HepG2 (cell line): ENCODE measurements around the gene NKX6-1. TPM values are rescaled to one million over a fixed set of nuclear protein-coding genes. Genes with fewer than 3 reads are reported as not detected.

Experiments used
- ATAC-seq: fragments of 200-7000 bp; cut with Tn5 transposase; 3 replicates; pipeline ENCODE4 v1.9.1; 2020; ENCODE audit warnings: mild to moderate bottlenecking, moderate library complexity
- BruUV-seq: library from RNA; stranded (reverse); fragments of 400-500 nt; replicated peaks from 2 replicates; lab custom pipeline; 2021; lab: Mats Ljungman, UMichigan
- CTCF ChIA-PET: fragments of 300-600 bp; formaldehyde crosslinking; extraction: SDS; loops from one replicate; lab custom pipeline; 2021; ENCODE audit warnings: low total read pairs, inconsistent platforms, low intra/inter-chr PET ratio; lab: Yijun Ruan, JAX
- POLR2A ChIA-PET: fragments of 350-600 bp; sonication (Branson Sonifier 250); formaldehyde crosslinking; loops from one replicate; lab custom pipeline; 2020; ENCODE audit warnings: antibody characterized with exemption, inconsistent platforms; lab: Yijun Ruan, JAX
- DNase-seq: peaks from one replicate; pipeline ENCODE4 v3.0.0-alpha.2; 2015; ENCODE audit warnings: low spot score
- FAIRE-seq: peaks from 3 replicates; lab custom pipeline; 2011; peaks lifted over from hg19 to GRCh38; lab: Jason Lieb, UNC
- H2AFZ ChIP-seq: one replicate; pipeline ENCODE4 v1.6.1; 2011; ENCODE audit warnings: low read length, inconsistent platforms
- H3K27ac ChIP-seq: fragments of 300-600 bp; 3 replicates; pipeline ENCODE4 v1.8.0; 2011; ENCODE audit warnings: mixed run types, mild to moderate bottlenecking, mixed read lengths, low read length, inconsistent platforms; ENCODE audit not compliant: insufficient read depth; ENCODE audit errors: extremely low read length
- H3K27me3 ChIP-seq, 2 experiments: fragments of 200-600 bp in 1 of 2; 2 replicates in 1 of 2; 3 replicates in 1 of 2; pipeline versions ENCODE4 v1.6.0 to v1.8.0; 2011; ENCODE audit warnings: low read length in 2 of 2, mild to moderate bottlenecking in 2 of 2, moderate library complexity in 2 of 2, inconsistent platforms in 1 of 2; ENCODE audit not compliant: insufficient read depth in 2 of 2, control insufficient read depth in 1 of 2
- H3K36me3 ChIP-seq, 2 experiments: fragments of 200-600 bp in 1 of 2; replicated peaks in 1 of 2; 2 replicates in 1 of 2; 3 replicates in 1 of 2; pipeline versions ENCODE4 v1.5.1 to v1.8.0; 2011; ENCODE audit warnings: low read length in 2 of 2, inconsistent platforms in 1 of 2; ENCODE audit not compliant: insufficient read depth in 2 of 2, control insufficient read depth in 1 of 2
- H3K4me1 ChIP-seq: 2 replicates; pipeline ENCODE4 v1.5.1; 2012; ENCODE audit warnings: low read length, inconsistent platforms; ENCODE audit not compliant: insufficient read depth
- H3K4me2 ChIP-seq: 2 replicates; pipeline ENCODE4 v1.6.0; 2011; ENCODE audit warnings: low read depth, low read length, inconsistent platforms
- H3K4me3 ChIP-seq, 3 experiments: fragments of 200-600 bp in 1 of 3; sonication (generic), shearing (Covaris generic) in 1 of 3; replicated peaks in 1 of 3; 2 replicates each; pipeline ENCODE4 v1.5.1; 2011 to 2016; ENCODE audit warnings: low read length in 3 of 3, inconsistent platforms in 2 of 3, low read depth in 2 of 3, mild to moderate bottlenecking in 2 of 3, control low read depth in 1 of 3, mixed read lengths in 1 of 3; ENCODE audit not compliant: insufficient read depth in 1 of 3
- H3K79me2 ChIP-seq: one replicate; pipeline ENCODE4 v1.6.1; 2011; ENCODE audit warnings: low read length, inconsistent platforms; ENCODE audit not compliant: insufficient read depth
- H3K9ac ChIP-seq: 2 replicates; pipeline ENCODE4 v1.6.0; 2011; ENCODE audit warnings: mild to moderate bottlenecking, low read depth, low read length, inconsistent platforms; ENCODE audit not compliant: insufficient read depth
- H3K9me3 ChIP-seq: 2 replicates; pipeline ENCODE4 v1.5.1; 2012; ENCODE audit warnings: mild to moderate bottlenecking, low read length
- H4K20me1 ChIP-seq: 2 replicates; pipeline ENCODE4 v1.6.0; 2011; ENCODE audit warnings: inconsistent platforms, mild to moderate bottlenecking, low read length, moderate library complexity; ENCODE audit not compliant: insufficient read depth
- EZH2 ChIP-seq: conservative IDR thresholded peaks from 2 replicates; pipeline ENCODE4 v1.6.1; 2012; ENCODE audit warnings: mild to moderate bottlenecking, low read depth, low read length, moderate library complexity
- PCBP2 ChIP-seq: fragments of 200-400 bp; formaldehyde crosslinking; optimal IDR thresholded peaks from 2 replicates; pipeline ENCODE3; 2018; ENCODE audit warnings: low read length, low read depth; ENCODE audit not compliant: poor library complexity, severe bottlenecking
- YEATS4 ChIP-seq: sonication (generic); formaldehyde crosslinking; IDR thresholded peaks from 2 replicates; pipeline ENCODE4 v1.4.0; 2020; ENCODE audit warnings: missing genetic modification reagents, borderline replicate concordance
- ZNF570 ChIP-seq: sonication (generic); formaldehyde crosslinking; IDR thresholded peaks from 2 replicates; pipeline ENCODE4 v1.4.0; 2020; ENCODE audit warnings: mild to moderate bottlenecking, missing genetic modification reagents, borderline replicate concordance
- ZNF737 ChIP-seq: sonication (generic); formaldehyde crosslinking; IDR thresholded peaks from 2 replicates; pipeline ENCODE4 v1.5.0; 2020; ENCODE audit warnings: missing genetic modification reagents, mild to moderate bottlenecking, borderline replicate concordance
- WGBS: methylation state at CpG from one replicate; pipeline ENCODE4 v1.1.6; 2017; ENCODE audit warnings: low lambda C conversion rate; 5-methylcytosine and 5-hydroxymethylcytosine counted together
- in situ Hi-C: cut with HindIII; loops from 2 replicates; pipeline ENCODE4 v1.10.0; 2017; ENCODE audit warnings: low pct_unique_long_range_greater_than_20kb; ENCODE audit not compliant: extremely low pct_ligation_motif_present
- intact Hi-C: fragments of 100-400 bp; cut with micrococcal nuclease; formaldehyde crosslinking; loops from one replicate; pipeline ENCODE4 v1.10.0; 2022; ENCODE audit not compliant: unreplicated experiment
- polyA plus RNA-seq, 8 experiments: library from polyadenylated mRNA; depleted of rRNA in 3 of 8; stranded (reverse) in 7 of 8; unstranded in 1 of 8; fragments of >200 nt; fragmentation: Illumina TruSeq in 4 of 8; extraction: Trizol in 4 of 8; gene quantifications; 2 replicates each; pipeline versions ENCODE4 v1.2.1 to v1.2.3, GENCODE V29; 2011 to 2016; ENCODE audit warnings: low read depth in 4 of 8, missing spikeins in 1 of 8, mixed read lengths in 1 of 8; ENCODE audit not compliant: insufficient read depth in 1 of 8
- total RNA-seq, 5 experiments: library from RNA; depleted of rRNA; stranded (reverse); fragments of >200 nt; fragmentation: Illumina TruSeq; extraction: Trizol; gene quantifications; 2 replicates each; pipeline ENCODE4 v1.2.3, GENCODE V29; 2016; ENCODE audit warnings: low read depth in 1 of 5
- TF ChIP-seq, protein P1 (sequence below): sonication (generic); formaldehyde crosslinking; IDR thresholded peaks from 2 replicates; pipeline ENCODE4 v1.8.0; 2022; ENCODE audit warnings: missing genetic modification reagents, low read depth, mild to moderate bottlenecking, borderline replicate concordance
- TF ChIP-seq, protein P2 (sequence below): sonication (generic); formaldehyde crosslinking; IDR thresholded peaks from 2 replicates; pipeline ENCODE4 v1.8.1; 2023; ENCODE audit warnings: mild to moderate bottlenecking, moderate library complexity, missing genetic modification reagents
- TF ChIP-seq, protein P3 (sequence below): sonication (generic); formaldehyde crosslinking; IDR thresholded peaks from 2 replicates; pipeline ENCODE4 v1.4.0; 2020; ENCODE audit warnings: missing genetic modification reagents

NKX6-1 gene
- total and polyA plus RNA-seq, 2 of the 13 experiments (the other 11 are each of a cell fraction or from before 2014, with no cell fraction given): not detected

DNA sequence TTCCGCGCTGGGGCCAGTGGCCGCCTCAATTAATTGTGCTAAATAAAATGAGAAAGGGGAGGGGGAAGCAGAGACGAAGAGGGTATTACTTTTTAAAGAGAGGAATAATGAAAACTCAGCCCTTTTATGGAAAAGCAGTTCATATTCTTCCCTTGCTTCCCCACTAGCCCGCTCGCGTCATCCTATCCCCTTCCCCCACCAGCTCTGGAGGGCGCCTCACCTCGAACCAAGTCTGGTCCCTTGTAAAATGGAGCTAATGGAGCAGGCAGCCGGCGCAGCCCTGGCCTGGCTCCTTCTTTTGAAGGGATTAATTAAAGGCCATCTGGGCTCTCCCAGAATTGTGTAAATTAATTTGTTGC is 511 bp upstream of the NKX6-1 start (continued):
- TF ChIP-seq PCBP2 (no peak), ZNF570 (CRISPR knock-in tag) (no peak), YEATS4 (CRISPR knock-in tag) (no peak)
- TF ChIP-seq, protein P1, sequence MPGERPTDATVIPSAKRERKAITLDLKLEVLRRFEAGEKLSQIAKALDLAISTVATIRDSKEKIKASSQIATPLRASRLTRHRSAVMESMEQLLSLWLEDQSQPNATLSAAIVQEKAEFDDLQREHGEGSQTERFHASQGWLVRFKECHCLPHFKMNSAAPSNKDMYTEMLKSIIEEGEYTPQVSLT (CRISPR knock-in tag): no peak

DNA sequence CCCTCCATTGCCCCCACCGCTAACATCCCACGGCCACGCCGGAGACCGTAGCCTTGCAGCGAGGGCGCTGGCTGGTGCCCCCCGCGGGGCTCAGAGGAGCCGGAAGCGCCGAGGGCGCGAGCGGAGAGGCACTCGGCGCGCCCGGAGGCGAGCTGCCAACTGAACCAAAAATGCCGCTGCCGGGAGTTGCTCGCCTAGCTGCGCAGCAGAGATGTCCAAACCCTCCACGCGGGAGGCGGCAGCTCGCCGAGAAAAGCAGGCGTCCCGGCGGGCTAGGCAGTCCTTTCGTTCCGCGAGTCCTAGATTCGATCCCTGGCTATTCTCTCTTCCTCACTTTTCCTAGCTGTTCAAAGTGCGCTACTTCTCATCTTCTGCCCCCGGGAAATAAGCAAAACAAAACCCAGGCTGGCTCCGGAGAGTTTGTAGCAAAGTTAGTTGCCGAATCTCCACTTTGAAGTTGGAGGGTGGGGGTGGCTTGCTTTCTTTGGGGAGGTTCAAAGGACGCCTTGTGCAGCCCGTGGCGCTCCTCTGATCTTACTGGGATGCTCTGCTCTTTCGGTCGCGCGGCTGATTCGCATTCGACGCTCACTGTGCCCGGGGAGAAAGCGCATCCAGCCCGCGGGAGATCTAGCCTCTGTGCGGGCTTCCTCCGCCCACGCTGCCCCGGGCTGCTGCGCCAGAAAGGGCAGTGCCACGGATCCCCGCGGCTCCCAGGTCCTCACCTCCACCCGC is 723 bp downstream of the NKX6-1 start:
- H3K9ac ChIP-seq: no peak overlapping the region
- ChIA-PET POLR2A (no interaction called here), CTCF (no interaction called here)
- WGBS: 1% methylated on average over 22 of the region's 63 CpGs
- peak overlapping the region; percentile 25 for H3K4me2 ChIP-seq
- H3K36me3 ChIP-seq: no peaks in the 10 kb centered on the region
- FAIRE-seq: no peak
- no peaks in the 10 kb centered on the region for H3K9me3 ChIP-seq
- 0 out of 2 replicates have a peak, but pooled peaks cover 9% of the 10 kb centered on the region for H3K4me1 ChIP-seq
- TF ChIP-seq, protein P2, sequence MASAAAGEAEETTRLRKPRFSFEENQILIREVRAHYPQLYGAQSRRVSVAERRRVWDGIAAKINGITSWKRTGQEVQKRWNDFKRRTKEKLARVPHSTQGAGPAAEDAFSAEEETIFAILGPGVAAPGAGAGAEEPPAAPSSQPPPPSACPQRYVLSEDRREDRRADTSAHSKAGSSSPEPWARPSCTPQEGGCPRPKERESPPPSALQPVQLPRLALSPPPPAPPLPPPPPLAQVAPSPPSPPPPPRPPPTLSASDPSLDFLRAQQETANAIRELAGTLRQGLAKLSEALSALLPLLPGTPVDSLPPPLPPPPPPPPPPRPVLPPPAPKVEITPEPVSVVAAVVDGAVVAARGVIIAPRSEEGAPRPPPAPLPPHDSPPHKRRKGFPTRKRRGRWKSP: 0 out of 2 replicates have a peak, but pooled peaks have one; percentile 26
- TF ChIP-seq, protein P3, sequence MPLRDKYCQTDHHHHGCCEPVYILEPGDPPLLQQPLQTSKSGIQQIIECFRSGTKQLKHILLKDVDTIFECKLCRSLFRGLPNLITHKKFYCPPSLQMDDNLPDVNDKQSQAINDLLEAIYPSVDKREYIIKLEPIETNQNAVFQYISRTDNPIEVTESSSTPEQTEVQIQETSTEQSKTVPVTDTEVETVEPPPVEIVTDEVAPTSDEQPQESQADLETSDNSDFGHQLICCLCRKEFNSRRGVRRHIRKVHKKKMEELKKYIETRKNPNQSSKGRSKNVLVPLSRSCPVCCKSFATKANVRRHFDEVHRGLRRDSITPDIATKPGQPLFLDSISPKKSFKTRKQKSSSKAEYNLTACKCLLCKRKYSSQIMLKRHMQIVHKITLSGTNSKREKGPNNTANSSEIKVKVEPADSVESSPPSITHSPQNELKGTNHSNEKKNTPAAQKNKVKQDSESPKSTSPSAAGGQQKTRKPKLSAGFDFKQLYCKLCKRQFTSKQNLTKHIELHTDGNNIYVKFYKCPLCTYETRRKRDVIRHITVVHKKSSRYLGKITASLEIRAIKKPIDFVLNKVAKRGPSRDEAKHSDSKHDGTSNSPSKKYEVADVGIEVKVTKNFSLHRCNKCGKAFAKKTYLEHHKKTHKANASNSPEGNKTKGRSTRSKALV (CRISPR knock-in tag): 0 out of 2 replicates have a peak, but pooled peaks have one; percentile 54
- TF ChIP-seq ZNF737 (CRISPR knock-in tag) (no peak), EZH2 (0 out of 2 replicates have a peak, but pooled peaks have one; percentile 71)
- TF ChIP-seq, all 625 proteins: peak for 3
- no peak for DNase-seq
- no peaks in the 10 kb centered on the region for H4K20me1 ChIP-seq
- no peak overlapping the region for H2AFZ ChIP-seq
- peak; percentile 68 for ATAC-seq
- in situ Hi-C loops (no loop called here), intact Hi-C loops (no loop called here)
- H3K4me3 ChIP-seq: peak overlapping the region in 1 of 3 experiments; percentile 28; a peak in 1 of 6 replicates
- H3K27me3 ChIP-seq: peaks cover 10 to 90% of the 10 kb centered on the region in 2 experiments
- BruUV-seq: no TSS peak
- H3K79me2 ChIP-seq: no peaks in the 10 kb centered on the region
- no peak overlapping the region for H3K27ac ChIP-seq
